A549 (cell line): ENCODE measurements around the gene ATP6V0C. TPM values are rescaled to one million over a fixed set of nuclear protein-coding genes. Genes with fewer than 3 reads are reported as not detected.

ENCODE experiments used
- ATAC-seq, 2 experiments: fragments of 200-7000 bp in 1 of 2; fragments of >200 bp in 1 of 2; cut with Nextera tagmentation in 1 of 2; cut with Tn5 transposase in 1 of 2; 3 replicates each; pipeline versions ENCODE4 v1.8.0 to v1.9.1; 2018 to 2020; ENCODE audit warnings: mild to moderate bottlenecking in 1 of 2, moderate library complexity in 1 of 2
- CTCF ChIA-PET: fragments of 300-600 bp; sonication (Branson Sonifier 250); formaldehyde crosslinking; extraction: SDS; loops from one replicate; lab custom pipeline; 2021; ENCODE audit warnings: antibody characterized with exemption, inconsistent platforms; lab: Yijun Ruan, JAX
- POLR2A ChIA-PET: fragments of 350-600 bp; formaldehyde crosslinking; extraction: SDS; loops from one replicate; lab custom pipeline; 2021; ENCODE audit warnings: antibody characterized with exemption, inconsistent platforms; lab: Yijun Ruan, JAX
- DNase-seq, 2 experiments: peaks; one replicate each; pipeline versions ENCODE4 v3.0.0 to v3.0.0-alpha.2; 2011 to 2016; ENCODE audit warnings: low read depth in 1 of 2, low spot score in 1 of 2
- FAIRE-seq: peaks from 2 replicates; lab custom pipeline; 2011; peaks lifted over from hg19 to GRCh38; lab: Jason Lieb, UNC
- H3K27ac ChIP-seq, 2 experiments: fragments of >200 bp; sonication (Bioruptor Twin); formaldehyde crosslinking; 3 replicates each; pipeline ENCODE4 v1.5.1; 2016 to 2017
- H3K4me1 ChIP-seq: fragments of >200 bp; sonication (Bioruptor Twin); formaldehyde crosslinking; 3 replicates; pipeline ENCODE4 v1.6.1; 2016
- H3K4me2 ChIP-seq: fragments of >200 bp; sonication (Bioruptor Twin); formaldehyde crosslinking; 3 replicates; pipeline ENCODE4 v1.6.1; 2016
- H3K4me3 ChIP-seq: fragments of >200 bp; sonication (Bioruptor Twin); formaldehyde crosslinking; 3 replicates; pipeline ENCODE4 v1.5.1; 2016
- H3K9me3 ChIP-seq: fragments of >200 bp; sonication (Bioruptor Twin); formaldehyde crosslinking; 3 replicates; pipeline ENCODE4 v1.6.1; 2016
- CEBPB ChIP-seq, 2 experiments: fragments of >200 bp in 1 of 2; sonication (Bioruptor Twin) in 1 of 2; formaldehyde crosslinking in 1 of 2; IDR thresholded peaks; 2 replicates each; pipeline ENCODE4 v1.6.1; 2012 to 2016
- EHF ChIP-seq: fragments of 250-450 bp; sonication (Bioruptor Pico); IDR thresholded peaks from 2 replicates; pipeline ENCODE4 v1.5.0; 2020; ENCODE audit warnings: mild to moderate bottlenecking
- FOSL2 ChIP-seq, 2 experiments: fragments of 450-650 bp in 1 of 2; fragments of >200 bp in 1 of 2; sonication (Bioruptor Twin) in 1 of 2; formaldehyde crosslinking; IDR thresholded peaks; 2 replicates each; pipeline versions ENCODE4 v1.5.0 to v1.6.1; 2016 to 2020; ENCODE audit warnings: mild to moderate bottlenecking in 1 of 2, moderate library complexity in 1 of 2
- HMGXB4 ChIP-seq: fragments of 250-450 bp; sonication (Bioruptor Pico); IDR thresholded peaks from 2 replicates; pipeline ENCODE4 v1.5.0; 2021; ENCODE audit warnings: mild to moderate bottlenecking, moderate library complexity, borderline replicate concordance
- HOXB5 ChIP-seq: fragments of 250-450 bp; sonication (Bioruptor Pico); IDR thresholded peaks from 2 replicates; pipeline ENCODE4 v1.5.0; 2020; ENCODE audit warnings: mild to moderate bottlenecking, moderate library complexity
- KDM1A ChIP-seq: fragments of 200-600 bp; sonication (generic); IDR thresholded peaks from 2 replicates; pipeline ENCODE4 v1.6.1; 2016; ENCODE audit warnings: low read depth, mild to moderate bottlenecking
- KDM5A ChIP-seq: fragments of 200-600 bp; sonication (generic); IDR thresholded peaks from 2 replicates; pipeline ENCODE4 v1.6.1; 2016; ENCODE audit warnings: antibody characterized with exemption, mild to moderate bottlenecking
- MAFK ChIP-seq: fragments of 450-650 bp; IDR thresholded peaks from 2 replicates; pipeline ENCODE4 v1.6.1; 2014; ENCODE audit not compliant: partially characterized antibody
- MAZ ChIP-seq: fragments of 150-350 bp; IDR thresholded peaks from 2 replicates; pipeline ENCODE4 v1.6.1; 2014; ENCODE audit warnings: antibody characterized with exemption, low read depth, low read length, borderline replicate concordance
- NFE2L2 ChIP-seq: fragments of 150-350 bp; conservative IDR thresholded peaks from 2 replicates; pipeline ENCODE4 v1.6.1; 2014; ENCODE audit warnings: low read length
- NPAS2 ChIP-seq: fragments of 250-450 bp; sonication (Bioruptor Pico); IDR thresholded peaks from 2 replicates; pipeline ENCODE4 v1.8.0; 2022; ENCODE audit warnings: mild to moderate bottlenecking, moderate library complexity, borderline replicate concordance
- PBX3 ChIP-seq: IDR thresholded peaks from 2 replicates; pipeline ENCODE4 v1.6.1; 2012
- PHF8 ChIP-seq: fragments of 200-600 bp; sonication (generic); IDR thresholded peaks from 2 replicates; pipeline ENCODE4 v1.6.1; 2016; ENCODE audit warnings: low read depth, mild to moderate bottlenecking, antibody characterized with exemption, moderate library complexity, borderline replicate concordance
- POLR2A ChIP-seq: IDR thresholded peaks from 2 replicates; pipeline ENCODE4 v1.6.1; 2012; ENCODE audit warnings: mild to moderate bottlenecking, low read length
- RAD21 ChIP-seq, 2 experiments: fragments of >200 bp in 1 of 2; sonication (Bioruptor Twin) in 1 of 2; formaldehyde crosslinking in 1 of 2; IDR thresholded peaks in 1 of 2; conservative IDR thresholded peaks in 1 of 2; 2 replicates in 1 of 2; 3 replicates in 1 of 2; pipeline ENCODE4 v1.6.1; 2012 to 2018; ENCODE audit warnings: inconsistent platforms in 1 of 2
- RCOR1 ChIP-seq: fragments of 150-350 bp; IDR thresholded peaks from 2 replicates; pipeline ENCODE4 v1.6.1; 2014; ENCODE audit warnings: antibody characterized with exemption, low read length, low read depth
- REST ChIP-seq: fragments of 200-600 bp; sonication (generic); IDR thresholded peaks from 2 replicates; pipeline ENCODE4 v1.6.1; 2016; ENCODE audit warnings: antibody characterized with exemption, mild to moderate bottlenecking, moderate library complexity
- RFX5 ChIP-seq: fragments of 450-650 bp; IDR thresholded peaks from 2 replicates; pipeline ENCODE4 v1.7.1; 2014; ENCODE audit warnings: antibody characterized with exemption, mild to moderate bottlenecking, moderate library complexity
- SMC3 ChIP-seq: fragments of >200 bp; sonication (Bioruptor Twin); formaldehyde crosslinking; IDR thresholded peaks from 3 replicates; pipeline ENCODE4 v1.6.1; 2018; ENCODE audit warnings: inconsistent platforms
- SREBF2 ChIP-seq: fragments of 450-650 bp; IDR thresholded peaks from 2 replicates; pipeline ENCODE4 v1.6.1; 2014; ENCODE audit warnings: mild to moderate bottlenecking, moderate library complexity
- WGBS: methylation state at CpG from one replicate; pipeline ENCODE4 v1.1.6; 2017; ENCODE audit errors: missing lambda C conversion rate; 5-methylcytosine and 5-hydroxymethylcytosine counted together
- polyA plus RNA-seq, 4 experiments: library from polyadenylated mRNA; depleted of rRNA in 3 of 4; stranded (reverse); fragments of >200 nt; fragmentation: RNase III in 1 of 4; extraction: RNeasy Plus Mini Kit Qiagen cat#74134 plus additional on column Dnase treatment in 1 of 4; gene quantifications; 2 replicates in 3 of 4; 3 replicates in 1 of 4; pipeline ENCODE4 v1.2.3, GENCODE V29; 2011 to 2017
- TF ChIP-seq, protein P1 (sequence below): fragments of 250-450 bp; sonication (Bioruptor Pico); IDR thresholded peaks from 2 replicates; pipeline ENCODE4 v1.5.0; 2020; ENCODE audit warnings: low read depth, mild to moderate bottlenecking, moderate library complexity
- TF ChIP-seq, protein P2 (sequence below): IDR thresholded peaks from 2 replicates; pipeline ENCODE4 v1.6.1; 2012

The ATP6V0C gene
- polyA plus RNA-seq, 2 of the 4 experiments (the other 2 are of a cell fraction) = 9.4 to 153 TPM

GRCh38 chr16:2530629-2531318 lies 17.0 kb downstream of the ATP6V0C start:
- DNase-seq (no peak), ATAC-seq (peak in 1 of 2 experiments; percentile 4; a peak in 1 of 6 replicates), FAIRE-seq (no peak)
- no peaks in the 10 kb centered on the region for H3K9me3 ChIP-seq
- ChIA-PET CTCF (interaction anchor here (0.7 to 3.2 kb wide), 4 partner anchors 10 to 29 kb away, joined by 3 to 8 read pairs (median 6); partner anchors contain the start of gene AMDHD2), POLR2A (interaction anchor here (2.8 kb wide), 1 partner anchor 11 kb away, joined by 21 read pairs; the partner anchor contains the start of gene AMDHD2)
- H3K27ac ChIP-seq = peak overlapping the region in 1 of 2 experiments; percentile 92; a peak in 3 of 6 replicates
- peak overlapping the region; percentile 99 for H3K4me2 ChIP-seq
- no peak overlapping the region for H3K4me3 ChIP-seq
- WGBS = 91% methylated on average over 8 of the region's 14 CpGs
- TF ChIP-seq EHF (CRISPR knock-in tag) = no peak
- no peak for TF ChIP-seq HOXB5 (CRISPR knock-in tag)
- TF ChIP-seq NPAS2 = no peak
- no peak for TF ChIP-seq PBX3
- TF ChIP-seq POLR2A = no peak
- no peak for TF ChIP-seq KDM1A
- TF ChIP-seq, protein P1, sequence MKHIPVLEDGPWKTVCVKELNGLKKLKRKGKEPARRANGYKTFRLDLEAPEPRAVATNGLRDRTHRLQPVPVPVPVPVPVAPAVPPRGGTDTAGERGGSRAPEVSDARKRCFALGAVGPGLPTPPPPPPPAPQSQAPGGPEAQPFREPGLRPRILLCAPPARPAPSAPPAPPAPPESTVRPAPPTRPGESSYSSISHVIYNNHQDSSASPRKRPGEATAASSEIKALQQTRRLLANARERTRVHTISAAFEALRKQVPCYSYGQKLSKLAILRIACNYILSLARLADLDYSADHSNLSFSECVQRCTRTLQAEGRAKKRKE (CRISPR knock-in tag) = no peak
- TF ChIP-seq HMGXB4 (CRISPR knock-in tag) = no peak
- TF ChIP-seq SMC3 = no peak
- TF ChIP-seq, all 56 proteins: peak for 0
- peaks cover 17% of the 10 kb centered on the region for H3K4me1 ChIP-seq

DNA sequence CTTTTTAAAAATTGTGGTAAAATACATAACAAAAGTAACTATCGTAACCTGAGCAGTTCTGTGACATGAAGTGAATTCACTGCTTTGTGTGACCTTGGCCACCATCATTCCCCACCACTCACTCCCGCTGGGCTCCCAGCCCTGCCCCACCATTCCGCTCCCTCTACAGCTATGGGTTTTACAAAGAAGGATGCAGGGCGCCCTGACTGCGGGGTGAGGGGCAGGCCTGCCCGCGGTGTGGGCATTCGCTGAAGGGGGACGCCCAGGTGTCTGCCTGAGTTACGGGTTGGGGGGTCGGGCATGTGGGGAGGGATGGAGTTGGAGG lies 17.6 kb downstream of the ATP6V0C start, which contains the start of gene CEMP1:
CEMP1 (minus strand) TSS at position 38 of the 325 bp plus-strand sequence. CDS start 335 bp downstream, outside the sequence.
- H3K4me2 ChIP-seq = peak within 1 kb of the TSS; percentile 99
- ChIA-PET CTCF (interaction anchor here (1.6 to 3.2 kb wide), 3 partner anchors 13 to 30 kb away, joined by 5 to 8 read pairs (median 6); no protein-coding TSS in a partner anchor), POLR2A (interaction anchor here (2.8 kb wide), 1 partner anchor 11 kb away, joined by 21 read pairs; the partner anchor contains the start of gene AMDHD2)
- WGBS = 72% methylated on average over 8 of the region's 11 CpGs
- H3K4me3 ChIP-seq = peak within 1 kb of the TSS; percentile 64
- no peak for DNase-seq
- ATAC-seq = peak; percentile 9 to 12; a peak in 5 of 6 replicates
- FAIRE-seq = no peak
- H3K27ac ChIP-seq = peak within 1 kb of the TSS; percentile 84 to 92
- no peaks in the 10 kb centered on the region for H3K9me3 ChIP-seq
- TF ChIP-seq, protein P2, sequence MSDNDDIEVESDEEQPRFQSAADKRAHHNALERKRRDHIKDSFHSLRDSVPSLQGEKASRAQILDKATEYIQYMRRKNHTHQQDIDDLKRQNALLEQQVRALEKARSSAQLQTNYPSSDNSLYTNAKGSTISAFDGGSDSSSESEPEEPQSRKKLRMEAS = no peak
- no peak for TF ChIP-seq MAFK
- no peak for TF ChIP-seq CEBPB (IDR thresholded peaks at IDR 0.05)
- TF ChIP-seq MAZ = no peak
- TF ChIP-seq RCOR1 = no peak
- no peak for TF ChIP-seq NFE2L2
- no peak for TF ChIP-seq FOSL2 (IDR thresholded peaks at IDR 0.05)
- TF ChIP-seq FOSL2 (CRISPR knock-in tag; IDR thresholded peaks at IDR 0.05) = no peak
- TF ChIP-seq RFX5 = no peak
- TF ChIP-seq PHF8 = no peak
- no peak for TF ChIP-seq REST
- no peak for TF ChIP-seq SREBF2
- TF ChIP-seq, protein P1 (CRISPR knock-in tag) = no peak
- TF ChIP-seq KDM5A = no peak
- TF ChIP-seq RAD21 (conservative IDR thresholded peaks at IDR 0.05 in 1 of 2, IDR thresholded peaks at IDR 0.05 in 1 of 2) = no peak
- peaks cover 19% of the 10 kb centered on the region for H3K4me1 ChIP-seq
